HG03575 (cell line): Measurements from ENCODE around the gene CACHD1.

Source experiments
- ATAC-seq: cut with Tn5 transposase; IDR thresholded peaks from one replicate; pipeline ENCODE4 v1.9.1; 2021; ENCODE audit not compliant: unreplicated experiment, insufficient number of reproducible peaks, low FRiP score; ENCODE audit errors: extremely low read depth

CACHD1 gene

GRCh38 chr1:64569411-64569810 lies 99.5 kb downstream of the CACHD1 start:
- no peak for ATAC-seq

GRCh38 chr1:64570267-64570855 lies 100.4 kb downstream of the CACHD1 start:
- ATAC-seq, result no peak

GRCh38 chr1:64572222-64572900 lies 102.4 kb downstream of the CACHD1 start:
- ATAC-seq, result no peak

- no peak for ATAC-seq
These were observed 104.4 kb downstream of the CACHD1 start for GRCh38 chr1:64574301-64574700.

GRCh38 chr1:64575881-64576676 lies 106.2 kb downstream of the CACHD1 start:
- no peak for ATAC-seq

- ATAC-seq, result no peak
These were observed 108.5 kb downstream of the CACHD1 start for GRCh38 chr1:64578270-64578973.

- ATAC-seq, result no peak
These were observed 109.8 kb downstream of the CACHD1 start for GRCh38 chr1:64579767-64580166.

- ATAC-seq, result no peak
These were observed 111.4 kb downstream of the CACHD1 start for GRCh38 chr1:64581135-64581842.

GRCh38 chr1:64581843-64582185 lies 111.9 kb downstream of the CACHD1 start:
- ATAC-seq, result no peak

GRCh38 chr1:64584479-64584878 lies 114.5 kb downstream of the CACHD1 start:
- ATAC-seq, result no peak

- ATAC-seq, result no peak
These were observed 118.9 kb downstream of the CACHD1 start for GRCh38 chr1:64588876-64589275.

- ATAC-seq, result no peak
These were observed 120.4 kb downstream of the CACHD1 start for GRCh38 chr1:64590316-64590715.

- no peak for ATAC-seq
These were observed 124.5 kb downstream of the CACHD1 start for GRCh38 chr1:64594446-64594845.

- no peak for ATAC-seq
These were observed 126.1 kb downstream of the CACHD1 start for GRCh38 chr1:64595871-64596515.

GRCh38 chr1:64597113-64597512 lies 127.2 kb downstream of the CACHD1 start:
- ATAC-seq, result no peak

GRCh38 chr1:64598100-64598571 lies 128.2 kb downstream of the CACHD1 start:
- ATAC-seq, result no peak

- ATAC-seq, result no peak
These were observed 129.3 kb downstream of the CACHD1 start for GRCh38 chr1:64599242-64599641.

GRCh38 chr1:64601207-64601606 lies 131.3 kb downstream of the CACHD1 start:
- no peak for ATAC-seq
